Measurements from ENCODE around the gene OPTN.
"Not testable (repeated sequence)": the region's sequence is repeated elsewhere in the genome, so short reads cannot be mapped to it uniquely, and the experiment has no call there.

Gene OPTN

GRCh38 chr10:13091801-13092200 is 8.2 kb upstream of the OPTN start:
- DNase-seq, result no peak

- DNase-seq, result no peak
Measured at GRCh38 chr10:13092291-13093102, 7.5 kb upstream of the OPTN start.

- not testable (repeated sequence) for DNase-seq
Measured at GRCh38 chr10:13094082-13094481, 5.9 kb upstream of the OPTN start.

- DNase-seq, result no peak
Measured at GRCh38 chr10:13095094-13095493, 4.9 kb upstream of the OPTN start.

GRCh38 chr10:13095929-13096328 is 4.0 kb upstream of the OPTN start:
- DNase-seq, result no peak

- no peak for DNase-seq
Measured at GRCh38 chr10:13099144-13099665, 758 bp upstream of the OPTN start.

GRCh38 chr10:13100349-13101294 is 659 bp downstream of the OPTN start:
- no peak for DNase-seq

- no peak for DNase-seq
Measured at GRCh38 chr10:13102002-13102794, 2.2 kb downstream of the OPTN start.

GRCh38 chr10:13103554-13103953 is 3.6 kb downstream of the OPTN start:
- no peak for DNase-seq

GRCh38 chr10:13104697-13105096 is 4.7 kb downstream of the OPTN start:
- no peak for DNase-seq

GRCh38 chr10:13105184-13105583 is 5.2 kb downstream of the OPTN start:
- no peak for DNase-seq

- DNase-seq, result no peak
Measured at GRCh38 chr10:13106387-13107045, 6.6 kb downstream of the OPTN start.

- no peak for DNase-seq
Measured at GRCh38 chr10:13110908-13111307, 10.9 kb downstream of the OPTN start.

GRCh38 chr10:13113544-13113943 is 13.6 kb downstream of the OPTN start:
- DNase-seq, result no peak

- no peak for DNase-seq
Measured at GRCh38 chr10:13115832-13116803, 16.2 kb downstream of the OPTN start.

GRCh38 chr10:13117841-13118783 is 18.1 kb downstream of the OPTN start:
- no peak for DNase-seq

GRCh38 chr10:13118784-13119410 is 18.9 kb downstream of the OPTN start:
- DNase-seq, result no peak

- DNase-seq, result no peak
Measured at GRCh38 chr10:13120786-13121499, 21.0 kb downstream of the OPTN start.

- DNase-seq, result no peak
Measured at GRCh38 chr10:13121500-13121854, 21.5 kb downstream of the OPTN start.

Measured in NCI-H1930 (cell line).